ENCODE data around the gene TBC1D2.

Gene TBC1D2, protein sequence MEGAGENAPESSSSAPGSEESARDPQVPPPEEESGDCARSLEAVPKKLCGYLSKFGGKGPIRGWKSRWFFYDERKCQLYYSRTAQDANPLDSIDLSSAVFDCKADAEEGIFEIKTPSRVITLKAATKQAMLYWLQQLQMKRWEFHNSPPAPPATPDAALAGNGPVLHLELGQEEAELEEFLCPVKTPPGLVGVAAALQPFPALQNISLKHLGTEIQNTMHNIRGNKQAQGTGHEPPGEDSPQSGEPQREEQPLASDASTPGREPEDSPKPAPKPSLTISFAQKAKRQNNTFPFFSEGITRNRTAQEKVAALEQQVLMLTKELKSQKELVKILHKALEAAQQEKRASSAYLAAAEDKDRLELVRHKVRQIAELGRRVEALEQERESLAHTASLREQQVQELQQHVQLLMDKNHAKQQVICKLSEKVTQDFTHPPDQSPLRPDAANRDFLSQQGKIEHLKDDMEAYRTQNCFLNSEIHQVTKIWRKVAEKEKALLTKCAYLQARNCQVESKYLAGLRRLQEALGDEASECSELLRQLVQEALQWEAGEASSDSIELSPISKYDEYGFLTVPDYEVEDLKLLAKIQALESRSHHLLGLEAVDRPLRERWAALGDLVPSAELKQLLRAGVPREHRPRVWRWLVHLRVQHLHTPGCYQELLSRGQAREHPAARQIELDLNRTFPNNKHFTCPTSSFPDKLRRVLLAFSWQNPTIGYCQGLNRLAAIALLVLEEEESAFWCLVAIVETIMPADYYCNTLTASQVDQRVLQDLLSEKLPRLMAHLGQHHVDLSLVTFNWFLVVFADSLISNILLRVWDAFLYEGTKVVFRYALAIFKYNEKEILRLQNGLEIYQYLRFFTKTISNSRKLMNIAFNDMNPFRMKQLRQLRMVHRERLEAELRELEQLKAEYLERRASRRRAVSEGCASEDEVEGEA
- long read RNA-seq, transcript TBC1D2-205 (13 exons, 3,349 nt): major isoform, 93 of 115 reads
- long read RNA-seq, partial matches to known transcripts: 8 of 115 reads
- long read RNA-seq, other reads (novel, unspliced or antisense): 10 of 115 reads

DNA sequence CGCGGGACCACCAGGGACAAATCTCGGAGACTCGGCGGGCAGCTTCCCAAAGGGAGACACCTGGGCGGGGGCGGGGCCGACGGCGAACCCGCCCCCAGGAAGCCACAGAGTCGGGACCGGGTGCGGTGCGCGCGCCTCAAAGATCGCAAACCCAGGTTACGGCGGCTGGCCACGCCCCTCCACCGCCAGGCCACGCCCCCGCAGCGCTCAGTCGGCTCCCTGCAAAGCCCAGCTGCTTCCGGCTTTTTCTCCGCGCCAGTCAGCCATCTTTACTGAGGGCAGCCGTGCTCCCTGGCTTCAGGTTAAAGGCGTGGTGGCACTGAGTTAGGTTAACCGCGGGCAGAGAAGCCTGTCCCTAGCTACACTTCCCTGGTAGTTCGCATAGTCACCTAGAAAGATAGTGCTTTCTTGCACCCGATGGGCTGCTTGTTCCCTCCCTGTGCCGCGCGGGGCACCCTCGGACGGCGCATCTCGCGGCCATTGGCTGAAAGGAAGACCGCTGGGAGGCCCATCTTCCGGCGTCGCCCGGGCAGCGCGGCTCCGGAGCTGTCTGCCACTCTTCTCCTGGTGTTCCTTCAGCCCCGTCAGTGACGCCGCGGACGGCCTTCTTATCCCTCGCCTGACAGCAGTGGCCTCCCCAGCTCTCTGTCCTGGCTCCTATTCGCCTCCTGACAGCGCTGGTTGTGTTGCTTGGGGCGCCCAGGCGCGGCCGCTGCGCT is at the start of gene TBC1D2:
TSS of gene TBC1D2 (minus strand) at position 72 of the 719 bp plus-strand sequence. CDS start 108 bp downstream, outside the sequence.
- DNase-seq (ENCODE audit: low read depth in 1 of 2, low spot score in 1 of 2): peak; percentile 93 to 97
- no peaks in the 10 kb centered on the region for H3K27me3 ChIP-seq (ENCODE audit: insufficient read depth, poor library complexity, severe bottlenecking)
- peak within 1 kb of the TSS; percentile 89 for H3K27ac ChIP-seq (replicated peaks)
- TF ChIP-seq SPI1 (IDR thresholded peaks at IDR 0.05; ENCODE audit: borderline replicate concordance, low read depth) (0 out of 2 replicates have a peak, but pooled peaks have one; percentile 15), REST (IDR thresholded peaks at IDR 0.05; ENCODE audit: insufficient replicate concordance, low read depth) (peak; percentile 19), POLR2AphosphoS5 (IDR thresholded peaks at IDR 0.05; ENCODE audit: low read depth) (peak; percentile 91), GABPA (IDR thresholded peaks at IDR 0.05; ENCODE audit: low read depth) (peak; percentile 39)
- TF ChIP-seq, protein P1, sequence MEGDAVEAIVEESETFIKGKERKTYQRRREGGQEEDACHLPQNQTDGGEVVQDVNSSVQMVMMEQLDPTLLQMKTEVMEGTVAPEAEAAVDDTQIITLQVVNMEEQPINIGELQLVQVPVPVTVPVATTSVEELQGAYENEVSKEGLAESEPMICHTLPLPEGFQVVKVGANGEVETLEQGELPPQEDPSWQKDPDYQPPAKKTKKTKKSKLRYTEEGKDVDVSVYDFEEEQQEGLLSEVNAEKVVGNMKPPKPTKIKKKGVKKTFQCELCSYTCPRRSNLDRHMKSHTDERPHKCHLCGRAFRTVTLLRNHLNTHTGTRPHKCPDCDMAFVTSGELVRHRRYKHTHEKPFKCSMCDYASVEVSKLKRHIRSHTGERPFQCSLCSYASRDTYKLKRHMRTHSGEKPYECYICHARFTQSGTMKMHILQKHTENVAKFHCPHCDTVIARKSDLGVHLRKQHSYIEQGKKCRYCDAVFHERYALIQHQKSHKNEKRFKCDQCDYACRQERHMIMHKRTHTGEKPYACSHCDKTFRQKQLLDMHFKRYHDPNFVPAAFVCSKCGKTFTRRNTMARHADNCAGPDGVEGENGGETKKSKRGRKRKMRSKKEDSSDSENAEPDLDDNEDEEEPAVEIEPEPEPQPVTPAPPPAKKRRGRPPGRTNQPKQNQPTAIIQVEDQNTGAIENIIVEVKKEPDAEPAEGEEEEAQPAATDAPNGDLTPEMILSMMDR (IDR thresholded peaks at IDR 0.05; ENCODE audit: insufficient read depth, low read length): no peak
- peak within 1 kb of the TSS; percentile 92 for H3K4me3 ChIP-seq (replicated peaks; ENCODE audit: insufficient read depth, low read length)

DNA sequence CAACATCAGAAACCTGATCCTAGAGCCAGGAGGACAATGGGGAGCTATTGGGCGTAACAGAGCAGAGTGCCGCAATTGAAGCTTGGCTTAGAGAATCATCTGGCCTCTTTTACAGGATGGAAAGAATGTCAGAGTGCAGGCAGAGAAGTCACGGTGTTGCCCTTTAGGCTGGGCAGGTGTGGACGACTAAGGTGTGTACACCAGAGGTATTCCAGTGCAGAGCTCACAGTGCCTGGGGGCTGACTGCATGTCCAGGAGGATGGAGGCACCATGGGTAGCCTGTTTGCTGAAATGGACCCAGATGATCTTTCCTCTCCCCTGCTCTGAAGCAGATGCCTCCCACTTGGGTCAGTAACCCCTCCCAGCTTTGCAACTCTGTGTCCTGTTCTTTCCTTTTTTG is 48.9 kb upstream of the TBC1D2 start:
- H3K4me3 ChIP-seq (replicated peaks; ENCODE audit: insufficient read depth, low read length): no peak overlapping the region
- DNase-seq (ENCODE audit: low read depth in 1 of 2, low spot score in 1 of 2): no peak
- no peaks in the 10 kb centered on the region for H3K27me3 ChIP-seq (ENCODE audit: insufficient read depth, poor library complexity, severe bottlenecking)
- no peak overlapping the region for H3K27ac ChIP-seq (replicated peaks)
- TF ChIP-seq REST (IDR thresholded peaks at IDR 0.05; ENCODE audit: insufficient replicate concordance, low read depth) (no peak), GABPA (IDR thresholded peaks at IDR 0.05; ENCODE audit: low read depth) (no peak)

DNA sequence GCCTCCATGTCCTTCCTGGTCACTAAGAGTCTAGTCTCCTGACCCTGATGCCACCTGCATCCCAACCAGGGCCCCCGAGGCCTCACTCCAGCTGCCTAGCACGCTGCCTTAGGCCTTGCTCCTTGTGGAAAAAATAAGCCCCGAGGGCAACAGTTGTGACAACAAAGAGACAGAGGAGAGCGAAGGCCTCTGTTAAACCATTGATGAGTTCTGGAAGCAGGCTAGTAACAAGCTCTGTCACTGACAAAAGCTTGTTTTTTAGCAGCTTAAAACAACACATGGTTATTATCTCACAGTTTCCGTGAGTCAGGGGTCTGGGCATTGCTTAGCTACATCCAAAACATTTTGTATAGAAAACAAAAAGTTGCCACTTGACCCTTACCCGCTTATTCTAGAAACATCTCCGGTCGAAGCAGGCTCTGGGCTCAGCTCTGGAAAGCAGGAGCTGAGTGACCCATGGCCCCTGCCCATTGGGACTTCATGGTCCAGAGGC is 48.2 kb upstream of the TBC1D2 start:
- no peak overlapping the region for H3K4me3 ChIP-seq (replicated peaks; ENCODE audit: insufficient read depth, low read length)
- H3K27me3 ChIP-seq (ENCODE audit: insufficient read depth, poor library complexity, severe bottlenecking): no peaks in the 10 kb centered on the region
- no peak overlapping the region for H3K27ac ChIP-seq (replicated peaks)
- DNase-seq (ENCODE audit: low read depth in 1 of 2, low spot score in 1 of 2): no peak
- no peak for TF ChIP-seq REST (IDR thresholded peaks at IDR 0.05; ENCODE audit: insufficient replicate concordance, low read depth)
- no peak for TF ChIP-seq SPI1 (IDR thresholded peaks at IDR 0.05; ENCODE audit: borderline replicate concordance, low read depth)
- TF ChIP-seq GABPA (IDR thresholded peaks at IDR 0.05; ENCODE audit: low read depth): no peak
- no peak for TF ChIP-seq POLR2AphosphoS5 (IDR thresholded peaks at IDR 0.05; ENCODE audit: low read depth)
- TF ChIP-seq, protein P1 (IDR thresholded peaks at IDR 0.05; ENCODE audit: insufficient read depth, low read length): no peak

Data from HL-60 (cell line).